GM23338 (cell line): ENCODE measurements around the gene HCN2. TPM values are rescaled to one million over a fixed set of nuclear protein-coding genes. Genes with fewer than 3 reads are reported as not detected.

Experiments used
- CREB1 ChIP-seq: fragments of 250-450 bp; sonication (Bioruptor Pico); IDR thresholded peaks from 2 replicates; pipeline ENCODE4 v1.5.0; 2020; ENCODE audit warnings: low read depth, mild to moderate bottlenecking, moderate library complexity
- CTCF ChIP-seq, 2 experiments: fragments of 200-600 bp in 1 of 2; sonication (generic) in 1 of 2; conservative IDR thresholded peaks; 2 replicates each; pipeline versions ENCODE4 v1.5.1 to v1.6.1; 2016 to 2017; ENCODE audit warnings: antibody characterized with exemption in 2 of 2, low read depth in 2 of 2, mild to moderate bottlenecking in 2 of 2, moderate library complexity in 1 of 2
- JUNB ChIP-seq: IDR thresholded peaks from one replicate; pipeline ENCODE4 v1.6.1; 2016; ENCODE audit warnings: antibody characterized with exemption; ENCODE audit not compliant: unreplicated experiment
- NANOG ChIP-seq: IDR thresholded peaks from 2 replicates; pipeline ENCODE4 v1.6.1; 2016; ENCODE audit warnings: antibody characterized with exemption, borderline replicate concordance
- POLR2AphosphoS5 ChIP-seq: IDR thresholded peaks from 2 replicates; pipeline ENCODE4 v1.6.1; 2016; ENCODE audit warnings: antibody characterized with exemption, low read depth
- STAT1 ChIP-seq: IDR thresholded peaks from one replicate; pipeline ENCODE4 v1.6.1; 2016; ENCODE audit warnings: antibody characterized with exemption; ENCODE audit not compliant: unreplicated experiment
- ZNF331 ChIP-seq: fragments of 250-450 bp; sonication (Bioruptor Pico); IDR thresholded peaks from 2 replicates; pipeline ENCODE4 v1.5.0; 2020; ENCODE audit warnings: low read depth, mild to moderate bottlenecking, moderate library complexity
- ZNF462 ChIP-seq: fragments of 250-450 bp; sonication (Bioruptor Pico); IDR thresholded peaks from 2 replicates; pipeline ENCODE4 v1.5.0; 2020; ENCODE audit warnings: mild to moderate bottlenecking, moderate library complexity
- polyA plus RNA-seq: library from polyadenylated mRNA; unstranded; fragments of >200 nt; fragmentation: Nextera tagmentation; extraction: Ambion mirVana; gene quantifications from 2 replicates; pipeline ENCODE4 v1.2.1, GENCODE V29; 2016
- total RNA-seq: library from RNA; depleted of rRNA; stranded (reverse); fragments of >200 nt; shearing (Covaris generic); gene quantifications from 2 replicates; pipeline ENCODE4 v1.2.3, GENCODE V29; 2014
- TF ChIP-seq, protein P1 (sequence below): IDR thresholded peaks from one replicate; pipeline ENCODE4 v1.6.1; 2018; ENCODE audit warnings: antibody characterized with exemption; ENCODE audit not compliant: unreplicated experiment

Gene HCN2
- total and polyA plus RNA-seq, 2 experiments from 2014 or later: 0.06 to 2.9 TPM

DNA sequence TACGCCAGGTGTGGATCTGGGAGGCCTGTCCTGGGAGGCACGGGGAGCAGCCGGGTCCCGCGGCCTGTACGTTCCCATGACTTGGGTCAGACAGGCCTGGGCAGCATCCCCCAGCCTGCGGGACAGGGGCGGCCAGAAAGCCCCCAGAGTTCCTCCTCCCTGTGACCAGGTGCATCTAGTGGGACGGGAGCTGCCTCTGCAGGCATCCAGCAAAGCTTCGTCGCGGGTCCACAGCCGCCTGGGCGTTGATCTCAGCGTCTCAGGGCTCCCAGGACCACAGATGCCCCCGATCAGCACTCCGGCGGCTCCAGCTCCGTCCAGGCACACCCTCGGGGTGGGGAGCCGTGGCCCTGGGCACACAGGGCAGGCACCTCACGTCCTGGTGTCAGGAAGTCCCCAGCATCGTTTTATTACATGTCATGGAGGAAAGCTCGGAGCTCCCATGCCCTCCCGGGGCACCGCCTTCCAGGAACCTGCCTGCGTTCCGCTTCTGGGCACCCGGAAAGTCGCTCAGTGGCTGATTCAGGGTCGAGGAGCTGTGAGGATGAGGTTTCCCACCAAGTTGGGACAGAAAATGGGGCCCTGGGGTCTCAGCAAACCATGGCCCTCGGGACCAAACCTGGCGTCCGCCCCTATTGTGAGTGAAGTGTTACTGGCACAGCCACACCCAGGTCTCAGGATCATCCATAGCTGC, 47.4 kb upstream of the HCN2 start (continued):
- TF ChIP-seq ZNF462 (CRISPR knock-in tag): no peak
- TF ChIP-seq CREB1 (CRISPR knock-in tag): no peak
- no peak for TF ChIP-seq POLR2AphosphoS5
- TF ChIP-seq, protein P1, sequence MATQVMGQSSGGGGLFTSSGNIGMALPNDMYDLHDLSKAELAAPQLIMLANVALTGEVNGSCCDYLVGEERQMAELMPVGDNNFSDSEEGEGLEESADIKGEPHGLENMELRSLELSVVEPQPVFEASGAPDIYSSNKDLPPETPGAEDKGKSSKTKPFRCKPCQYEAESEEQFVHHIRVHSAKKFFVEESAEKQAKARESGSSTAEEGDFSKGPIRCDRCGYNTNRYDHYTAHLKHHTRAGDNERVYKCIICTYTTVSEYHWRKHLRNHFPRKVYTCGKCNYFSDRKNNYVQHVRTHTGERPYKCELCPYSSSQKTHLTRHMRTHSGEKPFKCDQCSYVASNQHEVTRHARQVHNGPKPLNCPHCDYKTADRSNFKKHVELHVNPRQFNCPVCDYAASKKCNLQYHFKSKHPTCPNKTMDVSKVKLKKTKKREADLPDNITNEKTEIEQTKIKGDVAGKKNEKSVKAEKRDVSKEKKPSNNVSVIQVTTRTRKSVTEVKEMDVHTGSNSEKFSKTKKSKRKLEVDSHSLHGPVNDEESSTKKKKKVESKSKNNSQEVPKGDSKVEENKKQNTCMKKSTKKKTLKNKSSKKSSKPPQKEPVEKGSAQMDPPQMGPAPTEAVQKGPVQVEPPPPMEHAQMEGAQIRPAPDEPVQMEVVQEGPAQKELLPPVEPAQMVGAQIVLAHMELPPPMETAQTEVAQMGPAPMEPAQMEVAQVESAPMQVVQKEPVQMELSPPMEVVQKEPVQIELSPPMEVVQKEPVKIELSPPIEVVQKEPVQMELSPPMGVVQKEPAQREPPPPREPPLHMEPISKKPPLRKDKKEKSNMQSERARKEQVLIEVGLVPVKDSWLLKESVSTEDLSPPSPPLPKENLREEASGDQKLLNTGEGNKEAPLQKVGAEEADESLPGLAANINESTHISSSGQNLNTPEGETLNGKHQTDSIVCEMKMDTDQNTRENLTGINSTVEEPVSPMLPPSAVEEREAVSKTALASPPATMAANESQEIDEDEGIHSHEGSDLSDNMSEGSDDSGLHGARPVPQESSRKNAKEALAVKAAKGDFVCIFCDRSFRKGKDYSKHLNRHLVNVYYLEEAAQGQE: no peak
- no peak for TF ChIP-seq NANOG
- no peak for TF ChIP-seq STAT1
- no peak for TF ChIP-seq ZNF331 (CRISPR knock-in tag)
- no peak for TF ChIP-seq CTCF (conservative IDR thresholded peaks at IDR 0.05; ENCODE audit: low read depth in 2 of 2)
- TF ChIP-seq JUNB: no peak
